ENCODE results near the gene RPTOR. TPM values are rescaled to one million over a fixed set of nuclear protein-coding genes. Genes with fewer than 3 reads are reported as not detected.

The RPTOR gene
- total RNA-seq, 1 experiment from 2014 or later, result 19.8 TPM

- DNase-seq (ENCODE audit: low read depth), result no peak
- in situ Hi-C loops (cut with HindIII; ENCODE audit: low pct_unique_long_range_greater_than_20kb, low sequenced_read_pairs), result no loop called here
Observed at GRCh38 chr17:80665792-80666191, 121.2 kb downstream of the RPTOR start.

GRCh38 chr17:80666867-80667266 lies 122.2 kb downstream of the RPTOR start:
- in situ Hi-C loops (cut with HindIII; ENCODE audit: low pct_unique_long_range_greater_than_20kb, low sequenced_read_pairs), result no loop called here
- no peak for DNase-seq (ENCODE audit: low read depth)

- in situ Hi-C loops (cut with HindIII; ENCODE audit: low pct_unique_long_range_greater_than_20kb, low sequenced_read_pairs), result no loop called here
- DNase-seq (ENCODE audit: low read depth), result no peak
Observed at GRCh38 chr17:80667462-80668277, 123.0 kb downstream of the RPTOR start.

- in situ Hi-C loops (cut with HindIII; ENCODE audit: low pct_unique_long_range_greater_than_20kb, low sequenced_read_pairs), result no loop called here
Observed at GRCh38 chr17:80668375-80669148, 123.9 kb downstream of the RPTOR start.

GRCh38 chr17:80671039-80671824 lies 126.6 kb downstream of the RPTOR start:
- DNase-seq (ENCODE audit: low read depth), result no peak
- in situ Hi-C loops (cut with HindIII; ENCODE audit: low pct_unique_long_range_greater_than_20kb, low sequenced_read_pairs), result no loop called here

More at GRCh38 chr17:80668375-80669148, 123.9 kb downstream of the RPTOR start:
- DNase-seq (ENCODE audit: low read depth), result no peak

GRCh38 chr17:80671825-80672110 lies 127.1 kb downstream of the RPTOR start:
- DNase-seq (ENCODE audit: low read depth), result peak; percentile 49
- in situ Hi-C loops (cut with HindIII; ENCODE audit: low pct_unique_long_range_greater_than_20kb, low sequenced_read_pairs), result no loop called here

GRCh38 chr17:80673152-80673920 lies 128.7 kb downstream of the RPTOR start:
- in situ Hi-C loops (cut with HindIII; ENCODE audit: low pct_unique_long_range_greater_than_20kb, low sequenced_read_pairs), result no loop called here
- no peak for DNase-seq (ENCODE audit: low read depth)

- in situ Hi-C loops (cut with HindIII; ENCODE audit: low pct_unique_long_range_greater_than_20kb, low sequenced_read_pairs), result no loop called here
- no peak for DNase-seq (ENCODE audit: low read depth)
Observed at GRCh38 chr17:80675438-80676095, 130.9 kb downstream of the RPTOR start.

GRCh38 chr17:80676096-80676466 lies 131.4 kb downstream of the RPTOR start:
- in situ Hi-C loops (cut with HindIII; ENCODE audit: low pct_unique_long_range_greater_than_20kb, low sequenced_read_pairs), result no loop called here
- no peak for DNase-seq (ENCODE audit: low read depth)

GRCh38 chr17:80676564-80676963 lies 131.9 kb downstream of the RPTOR start:
- no peak for DNase-seq (ENCODE audit: low read depth)
- in situ Hi-C loops (cut with HindIII; ENCODE audit: low pct_unique_long_range_greater_than_20kb, low sequenced_read_pairs), result no loop called here

- in situ Hi-C loops (cut with HindIII; ENCODE audit: low pct_unique_long_range_greater_than_20kb, low sequenced_read_pairs), result no loop called here
- DNase-seq (ENCODE audit: low read depth), result no peak
Observed at GRCh38 chr17:80677214-80677756, 132.6 kb downstream of the RPTOR start.

- DNase-seq (ENCODE audit: low read depth), result no peak
- in situ Hi-C loops (cut with HindIII; ENCODE audit: low pct_unique_long_range_greater_than_20kb, low sequenced_read_pairs), result no loop called here
Observed at GRCh38 chr17:80679816-80680215, 135.2 kb downstream of the RPTOR start.

GRCh38 chr17:80681215-80681614 lies 136.6 kb downstream of the RPTOR start:
- in situ Hi-C loops (cut with HindIII; ENCODE audit: low pct_unique_long_range_greater_than_20kb, low sequenced_read_pairs), result no loop called here
- no peak for DNase-seq (ENCODE audit: low read depth)

GRCh38 chr17:80682372-80682771 lies 137.7 kb downstream of the RPTOR start:
- no peak for DNase-seq (ENCODE audit: low read depth)
- in situ Hi-C loops (cut with HindIII; ENCODE audit: low pct_unique_long_range_greater_than_20kb, low sequenced_read_pairs), result no loop called here

- in situ Hi-C loops (cut with HindIII; ENCODE audit: low pct_unique_long_range_greater_than_20kb, low sequenced_read_pairs), result no loop called here
- DNase-seq (ENCODE audit: low read depth), result no peak
Observed at GRCh38 chr17:80683625-80684104, 139.0 kb downstream of the RPTOR start.

- in situ Hi-C loops (cut with HindIII; ENCODE audit: low pct_unique_long_range_greater_than_20kb, low sequenced_read_pairs), result no loop called here
- DNase-seq (ENCODE audit: low read depth), result no peak
Observed at GRCh38 chr17:80687839-80688238, 143.2 kb downstream of the RPTOR start.

- in situ Hi-C loops (cut with HindIII; ENCODE audit: low pct_unique_long_range_greater_than_20kb, low sequenced_read_pairs), result no loop called here
- DNase-seq (ENCODE audit: low read depth), result no peak
Observed at GRCh38 chr17:80689129-80689619, 144.5 kb downstream of the RPTOR start.
